NCI-H748 treated with DMSO at 0.1 percent for 48 hours (cell line): ENCODE data around the gene TCF12.

Experiments
- DNase-seq: peaks from one replicate; lab custom pipeline; 2025; lab: John Stamatoyannopoulos, UW

The TCF12 gene

DNA sequence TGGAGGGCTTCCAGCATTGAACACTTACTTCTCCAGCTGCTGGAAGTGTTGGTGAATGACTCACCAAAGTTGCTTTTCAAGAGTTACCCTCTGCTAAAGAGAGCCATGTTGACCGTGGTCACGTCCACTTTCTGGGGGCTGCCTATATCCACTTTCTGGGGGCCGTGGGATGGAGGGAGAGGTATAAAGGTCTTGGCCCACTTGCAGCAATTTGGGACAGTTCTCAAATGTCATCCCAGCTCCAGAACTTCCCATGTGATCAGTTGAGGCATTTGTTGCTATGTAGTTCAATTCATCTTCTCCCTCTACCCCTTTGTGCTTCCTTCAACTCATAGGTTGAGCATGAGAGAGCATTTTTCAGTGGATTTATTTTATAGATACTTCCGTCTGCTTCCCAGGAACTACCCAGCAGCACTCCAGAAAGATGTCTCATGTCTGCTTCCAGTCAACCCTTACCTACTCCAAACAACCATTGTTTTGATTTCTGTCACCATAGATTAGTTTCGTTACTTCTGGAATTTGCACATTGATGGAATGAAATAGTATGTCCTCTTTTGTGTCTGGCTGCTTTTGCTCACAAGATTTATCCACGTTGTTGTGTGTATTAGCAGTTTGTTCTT lies 130.6 kb downstream of the TCF12 start:
- no peak for DNase-seq

DNA sequence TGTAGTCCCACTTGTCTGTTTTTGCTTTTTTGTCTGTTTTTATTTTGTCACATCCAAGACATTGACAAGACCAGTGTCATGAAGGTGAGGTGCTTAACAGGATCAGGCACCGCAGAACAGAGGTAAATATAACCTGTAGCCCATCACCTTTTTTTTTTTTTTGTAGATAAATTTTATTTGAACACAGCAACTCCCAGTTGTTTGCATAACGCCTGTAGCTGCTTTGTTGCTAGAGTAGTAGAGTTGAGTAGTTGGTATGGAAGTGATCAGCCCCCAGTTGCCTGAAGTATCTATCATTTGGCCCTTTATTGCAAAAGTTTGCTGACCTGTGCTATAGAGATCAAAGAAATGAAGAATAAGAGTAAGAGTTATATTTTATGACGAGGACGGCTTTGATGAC lies 135.0 kb downstream of the TCF12 start:
- DNase-seq = peak; percentile 3

DNA sequence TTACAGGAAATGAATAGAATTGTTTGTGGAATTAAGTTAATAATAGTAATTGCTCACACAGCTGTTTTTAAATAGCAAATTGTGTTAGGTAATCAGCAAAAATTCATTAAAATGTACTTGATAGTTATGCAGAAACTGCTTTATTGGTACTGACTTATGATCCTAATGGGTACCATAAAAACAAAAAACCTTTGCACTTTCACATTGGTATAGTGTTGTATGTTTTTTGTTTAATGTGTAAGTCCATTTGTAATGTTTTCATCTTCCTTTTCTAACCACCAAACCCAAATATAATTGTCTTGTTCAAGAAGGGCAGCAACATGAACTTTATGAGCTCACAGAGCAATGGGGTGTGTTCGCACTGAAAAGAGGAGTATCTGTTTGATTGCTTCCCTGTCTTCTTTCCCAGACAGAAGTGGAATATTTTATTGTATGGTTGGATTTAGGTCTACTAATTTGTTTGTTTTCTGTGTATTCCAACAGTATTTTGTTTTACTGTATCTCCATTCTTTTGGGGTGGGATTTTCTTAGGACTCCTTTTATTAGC lies 135.8 kb downstream of the TCF12 start:
- no peak for DNase-seq

DNA sequence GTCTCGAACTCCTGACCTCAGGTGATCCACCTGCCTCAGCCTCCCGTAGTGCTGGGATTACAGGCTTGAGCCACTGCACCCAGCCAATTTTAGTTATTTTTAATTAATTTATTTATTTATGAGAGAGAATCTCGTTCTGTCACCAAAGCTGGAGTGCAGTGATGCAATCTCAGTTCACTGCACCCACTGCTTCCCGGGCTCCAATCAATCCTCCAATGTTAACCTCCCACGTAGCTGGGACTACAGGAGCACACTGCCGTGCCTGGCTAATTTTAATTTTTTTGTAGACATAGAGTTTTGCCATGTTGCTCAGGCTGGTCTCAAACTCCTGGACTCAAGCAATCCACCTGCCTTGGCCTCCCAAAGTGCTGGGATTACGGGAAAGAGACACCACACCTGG lies 137.9 kb downstream of the TCF12 start:
- no peak for DNase-seq

DNA sequence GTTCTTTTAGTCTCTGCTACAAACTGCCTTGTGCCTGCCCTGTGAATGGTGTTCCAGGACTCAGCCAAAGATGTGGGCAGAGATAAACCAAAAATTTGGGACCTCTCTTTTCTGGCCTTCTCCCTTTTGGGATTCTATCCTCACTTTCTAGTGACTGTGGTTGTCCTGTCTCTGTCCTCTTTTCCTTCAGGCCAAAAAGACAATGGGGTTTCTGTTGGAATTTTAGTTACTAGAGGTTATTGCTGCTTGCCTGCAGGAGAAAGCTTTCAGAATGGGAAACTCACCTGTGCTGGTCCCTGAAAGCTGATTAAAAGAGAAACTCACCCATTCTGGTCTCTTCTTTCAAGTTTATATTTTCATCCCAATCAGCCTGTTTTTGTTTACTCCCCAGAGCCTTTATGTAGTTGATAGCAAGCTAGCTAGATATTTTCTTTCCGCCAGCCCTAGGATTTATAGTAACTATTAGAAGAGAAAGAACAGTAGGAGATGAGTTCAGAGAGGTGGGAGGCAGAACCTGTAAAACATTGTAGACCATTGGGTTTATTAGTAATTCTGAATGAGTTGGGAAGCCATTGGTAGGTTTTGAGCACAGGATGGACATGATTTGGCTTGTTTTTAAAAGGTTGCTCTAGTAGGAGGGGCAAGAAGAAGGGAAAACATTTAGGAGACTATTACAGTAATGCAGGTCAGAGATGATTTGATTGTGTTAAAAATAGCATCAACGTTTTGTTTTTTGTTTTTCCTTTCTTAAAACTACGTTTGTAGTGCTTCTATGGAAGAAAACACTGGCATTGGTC lies 138.9 kb downstream of the TCF12 start:
- no peak for DNase-seq

DNA sequence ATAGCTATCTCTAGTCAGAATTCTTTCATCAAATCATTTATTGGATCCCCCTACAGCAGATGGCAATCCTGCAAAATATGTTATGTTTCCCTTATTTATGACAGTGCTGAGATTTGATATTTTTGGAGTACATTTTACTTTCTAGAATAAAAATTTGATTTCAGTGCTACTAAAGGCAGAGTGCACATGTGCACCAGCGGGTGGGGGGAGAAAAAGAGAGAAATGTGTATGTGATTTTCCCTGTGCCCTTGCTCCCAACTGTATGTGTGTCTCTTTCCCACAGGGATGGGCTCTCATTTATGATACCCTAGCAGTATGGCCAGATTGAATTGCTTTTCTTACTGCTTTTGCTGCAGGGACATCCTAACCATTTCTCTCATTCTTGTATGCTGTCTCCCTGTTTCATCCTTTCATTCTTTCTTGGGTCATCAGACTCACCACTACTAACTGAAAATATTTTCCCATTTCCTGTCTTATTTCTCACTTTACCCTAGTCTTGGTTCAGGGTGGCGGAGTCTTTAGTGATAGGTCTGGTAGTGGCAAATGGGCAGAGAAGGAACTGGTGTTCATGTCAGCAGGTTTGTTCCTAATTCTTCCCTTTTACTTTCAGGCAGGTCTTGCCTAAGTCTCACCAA lies 140.7 kb downstream of the TCF12 start:
- no peak for DNase-seq

DNA sequence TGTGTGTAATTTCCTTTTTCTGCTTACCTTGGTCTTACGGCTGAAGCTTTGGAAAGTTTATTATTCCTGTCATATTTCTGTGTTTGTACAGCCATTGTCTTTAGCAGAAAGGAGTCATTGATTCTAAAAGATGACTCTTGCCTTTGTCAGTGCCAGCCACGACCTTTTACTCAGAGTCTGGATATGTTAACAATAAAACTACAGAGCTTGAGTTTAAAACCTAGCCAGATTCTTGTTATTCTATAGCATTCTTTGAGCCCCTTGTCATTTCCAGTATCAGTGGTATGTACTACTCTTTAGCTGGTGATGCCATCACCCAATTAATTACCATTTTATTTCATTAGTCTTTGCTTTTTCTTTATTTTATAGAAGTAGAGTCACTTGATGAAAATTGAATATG lies 142.4 kb downstream of the TCF12 start:
- DNase-seq = no peak

DNA sequence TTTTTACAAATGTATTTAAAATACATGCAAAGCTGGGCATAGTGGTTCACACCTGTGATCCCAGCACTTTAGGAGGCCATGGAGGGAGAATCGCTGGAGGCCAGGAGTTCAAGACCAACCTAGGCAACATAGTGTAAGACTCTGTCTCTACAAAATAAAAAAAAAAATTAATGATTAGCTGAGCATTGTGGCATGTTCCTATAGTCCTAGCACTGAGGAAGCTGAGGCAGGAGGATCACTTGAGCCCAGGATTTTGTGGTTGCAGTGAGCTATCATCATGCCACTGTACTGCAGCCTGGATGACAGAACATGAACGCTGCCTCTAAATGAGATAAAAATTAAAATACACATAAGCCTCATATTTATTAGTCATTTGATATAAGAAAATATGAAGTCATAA lies 142.8 kb downstream of the TCF12 start:
- no peak for DNase-seq

DNA sequence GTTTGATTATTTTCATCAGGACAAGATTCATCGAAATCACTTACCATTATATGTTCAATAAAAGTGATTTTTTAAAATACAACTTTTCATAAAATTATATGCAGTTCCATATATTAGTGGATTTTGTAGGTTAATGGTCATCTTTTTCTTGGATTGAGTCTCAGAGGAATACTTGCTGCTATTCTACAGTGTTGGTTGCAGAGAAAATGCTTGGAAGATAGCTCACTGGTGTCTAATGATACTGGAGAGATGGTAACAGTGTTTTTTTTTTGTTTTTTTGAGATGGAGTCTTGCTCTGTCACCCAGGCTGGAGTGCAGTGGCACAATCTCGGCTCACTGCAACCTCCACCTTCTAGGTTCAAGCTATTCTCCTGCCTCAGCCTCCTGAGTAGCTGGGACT lies 143.3 kb downstream of the TCF12 start:
- DNase-seq = no peak

DNA sequence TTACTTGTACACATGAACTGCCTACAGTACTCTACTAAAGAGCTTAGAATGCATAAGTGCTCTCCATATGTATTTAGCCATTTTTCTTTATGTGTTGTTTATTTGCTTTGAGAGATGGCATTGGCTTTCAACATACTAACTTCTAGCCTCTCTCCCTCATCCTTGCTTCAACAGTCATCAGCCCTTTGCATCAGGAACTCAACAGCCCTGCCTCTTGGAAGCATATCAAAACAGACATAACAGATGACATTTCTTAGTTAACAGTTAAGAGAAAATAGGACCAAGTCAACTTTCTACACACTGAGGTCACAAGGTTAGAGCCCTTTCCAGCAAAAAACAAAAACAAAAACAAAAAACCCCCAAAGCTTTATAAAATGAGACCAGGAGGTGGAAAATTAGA lies 145.6 kb downstream of the TCF12 start:
- no peak for DNase-seq

DNA sequence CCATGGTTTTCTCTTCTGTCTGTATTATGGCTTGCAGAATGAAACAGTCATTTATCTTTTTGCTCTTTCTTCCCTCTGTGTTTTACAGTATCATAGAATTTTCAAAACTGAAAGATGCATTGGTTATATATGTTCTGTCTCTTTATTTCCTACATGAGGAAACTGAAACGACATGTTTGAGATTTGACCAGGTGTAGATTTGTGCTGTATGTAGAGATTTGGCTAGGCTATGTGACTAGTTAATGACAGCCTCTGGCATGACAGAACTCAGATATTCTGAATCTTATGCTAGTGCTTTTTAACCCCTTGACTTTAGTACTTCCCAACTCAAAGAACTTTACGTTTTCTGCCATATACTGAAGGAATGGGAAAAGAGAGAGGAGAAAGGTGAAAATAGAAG lies 151.0 kb downstream of the TCF12 start:
- DNase-seq = no peak

DNA sequence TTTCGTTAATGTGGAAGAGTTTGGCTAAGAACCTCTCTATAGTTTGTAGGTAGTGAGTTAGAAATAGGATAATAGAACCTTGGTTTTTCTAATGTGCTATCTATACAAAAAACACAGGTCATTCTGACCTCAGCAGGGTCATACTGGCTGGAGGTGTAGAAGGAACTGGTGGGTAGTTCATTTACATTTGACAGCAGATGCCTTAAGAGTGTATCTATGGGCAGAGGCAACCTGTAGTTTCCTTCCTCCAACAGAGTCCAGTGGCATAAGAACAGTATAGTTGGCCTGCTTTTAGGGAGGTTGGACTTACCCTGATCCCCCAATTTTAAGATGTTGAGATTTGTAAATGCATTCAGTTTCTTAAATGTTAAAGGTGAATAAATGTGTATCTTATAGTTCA lies 152.2 kb downstream of the TCF12 start:
- no peak for DNase-seq

DNA sequence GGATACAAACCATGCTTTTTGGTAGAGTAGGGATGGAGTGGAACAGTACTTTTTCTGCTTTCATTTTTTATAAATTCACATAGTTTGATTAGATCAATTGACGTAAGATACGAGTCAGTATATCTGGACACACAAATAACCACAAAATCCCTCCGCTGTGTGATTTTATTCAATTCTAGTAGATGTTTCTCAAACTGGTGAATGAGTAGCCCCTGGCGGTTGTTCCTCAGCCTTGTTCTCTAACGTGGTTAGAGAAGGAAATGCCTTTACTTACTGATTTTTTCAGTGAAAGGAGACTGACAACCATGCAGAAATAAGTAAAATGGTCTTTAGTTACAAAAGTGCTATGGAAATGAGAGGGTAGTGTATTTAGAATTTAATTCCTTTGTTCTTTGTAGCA lies 161.0 kb downstream of the TCF12 start:
- DNase-seq = no peak

DNA sequence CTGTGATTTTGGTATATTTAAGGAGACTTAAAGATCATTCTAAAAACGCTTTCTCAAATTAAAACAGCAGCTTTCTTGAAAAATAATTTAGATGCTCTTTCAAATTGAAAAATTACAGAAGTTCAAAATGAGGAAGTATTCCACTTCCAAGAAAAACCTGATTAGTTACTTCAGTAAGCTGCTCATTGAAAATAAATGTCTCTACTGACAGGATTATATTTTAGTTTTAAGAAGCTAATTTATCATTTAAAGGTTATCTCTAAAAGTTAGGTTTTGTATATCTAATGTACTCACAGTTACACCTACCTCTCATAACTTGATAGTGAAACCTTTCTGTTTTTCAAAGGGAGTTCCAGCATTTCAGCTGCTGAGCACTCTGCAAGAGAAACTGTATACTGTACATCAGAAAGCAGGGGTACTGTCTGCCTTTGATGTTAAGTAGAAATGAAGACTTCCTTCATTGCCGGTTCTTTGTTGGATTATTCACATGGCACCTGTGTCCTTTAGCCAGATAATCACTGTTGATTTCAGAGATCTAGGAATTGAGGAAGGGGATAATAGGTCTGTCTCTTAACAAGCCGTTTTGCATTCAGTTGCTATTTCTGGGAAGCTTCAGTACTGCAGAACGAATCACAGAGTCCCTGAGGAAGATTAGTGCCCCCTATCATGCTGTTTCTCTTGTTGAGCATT lies 161.6 kb downstream of the TCF12 start:
- DNase-seq = no peak

DNA sequence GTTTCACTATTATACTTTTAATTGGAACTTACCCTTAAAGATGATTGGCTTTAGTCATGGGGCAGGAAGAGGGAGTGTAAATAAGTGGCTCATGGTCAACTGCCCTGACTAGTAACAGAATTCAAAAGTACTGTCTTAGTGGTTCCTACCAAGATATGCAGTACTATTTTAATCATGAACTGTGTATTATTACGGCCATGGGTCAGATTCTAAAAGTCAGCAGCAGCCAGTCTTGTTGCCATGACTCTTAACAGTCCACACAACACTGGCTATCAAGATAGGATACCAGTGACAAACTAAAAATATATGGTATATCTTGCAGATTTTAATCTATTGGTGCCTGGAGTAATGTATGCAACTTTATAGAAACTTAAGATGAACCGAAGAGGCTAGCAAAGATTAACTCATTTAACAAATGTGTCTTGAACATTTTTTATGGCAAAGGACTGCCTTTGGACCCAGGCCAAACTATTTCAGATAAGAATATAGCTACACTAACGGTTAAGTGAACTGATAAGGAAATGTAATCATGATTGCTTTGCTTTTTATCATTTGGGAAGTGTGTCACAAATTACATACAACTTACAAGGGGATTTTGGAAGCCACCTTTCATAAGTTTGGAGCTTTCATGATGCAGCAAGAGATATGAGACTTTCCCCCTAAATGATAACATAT lies 163.7 kb downstream of the TCF12 start:
- DNase-seq = no peak

DNA sequence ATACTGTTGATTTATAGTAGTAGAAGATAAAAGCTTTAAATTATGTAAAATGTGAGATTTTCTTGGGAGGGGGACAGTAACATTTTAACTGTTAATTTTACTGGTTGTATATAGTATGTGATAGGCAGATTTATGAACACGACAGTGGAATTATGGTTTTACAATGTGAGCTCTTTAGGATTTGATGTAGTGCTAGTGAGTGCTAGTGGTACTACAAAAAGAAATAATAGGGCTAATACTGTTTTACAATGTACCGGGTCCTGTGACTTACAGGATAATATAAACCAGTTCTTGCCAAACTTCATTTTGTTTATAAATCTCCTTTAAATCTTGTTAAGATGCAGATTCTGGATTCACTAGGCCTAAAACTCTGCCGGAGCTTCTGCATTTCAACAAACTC lies 165.7 kb downstream of the TCF12 start:
- no peak for DNase-seq

DNA sequence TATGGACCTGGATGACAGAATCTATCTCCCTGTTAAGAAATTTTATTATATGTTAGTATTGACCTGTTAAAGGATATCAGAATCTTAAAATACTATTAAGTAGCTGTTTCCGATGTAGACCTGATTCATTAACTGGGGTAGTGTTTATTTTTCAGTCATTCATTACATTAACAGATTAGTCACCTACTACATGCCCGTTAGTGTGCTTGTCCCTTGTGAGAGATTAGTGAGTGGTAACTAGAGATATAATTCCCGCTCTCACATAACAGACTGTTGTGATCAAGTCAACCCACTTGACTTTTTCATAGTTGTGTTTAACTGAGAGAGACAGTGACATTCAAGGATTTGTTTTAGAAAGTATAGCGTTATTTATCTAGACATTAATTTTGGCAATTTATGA lies 166.8 kb downstream of the TCF12 start:
- DNase-seq = no peak

DNA sequence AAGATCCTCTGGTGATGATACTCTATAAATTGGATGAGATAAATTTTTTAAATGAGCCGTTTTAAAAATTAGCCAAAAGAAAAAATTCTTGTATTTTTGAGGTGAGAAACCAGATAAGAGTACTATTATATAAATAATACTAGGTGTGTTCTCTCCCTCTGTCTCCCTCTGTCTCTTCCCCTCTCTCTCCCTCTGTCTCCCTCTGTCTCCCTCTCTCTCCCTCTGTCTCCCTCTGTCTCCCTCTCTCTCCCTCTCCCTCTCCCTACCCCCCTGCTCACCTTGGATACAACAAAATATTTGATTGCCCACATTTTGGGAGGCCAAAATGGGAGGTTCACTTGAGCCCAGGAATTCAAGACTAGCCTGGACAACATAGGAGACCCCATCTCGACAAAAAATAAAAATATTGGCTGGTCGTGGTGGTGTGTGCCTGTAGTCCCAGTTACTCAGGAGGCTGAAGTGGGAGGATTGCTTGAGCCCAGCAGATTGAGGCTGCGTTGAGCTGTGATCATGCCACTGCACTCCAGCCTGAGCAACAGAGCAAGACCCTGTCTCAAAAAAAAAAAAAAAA lies 168.5 kb downstream of the TCF12 start:
- no peak for DNase-seq

DNA sequence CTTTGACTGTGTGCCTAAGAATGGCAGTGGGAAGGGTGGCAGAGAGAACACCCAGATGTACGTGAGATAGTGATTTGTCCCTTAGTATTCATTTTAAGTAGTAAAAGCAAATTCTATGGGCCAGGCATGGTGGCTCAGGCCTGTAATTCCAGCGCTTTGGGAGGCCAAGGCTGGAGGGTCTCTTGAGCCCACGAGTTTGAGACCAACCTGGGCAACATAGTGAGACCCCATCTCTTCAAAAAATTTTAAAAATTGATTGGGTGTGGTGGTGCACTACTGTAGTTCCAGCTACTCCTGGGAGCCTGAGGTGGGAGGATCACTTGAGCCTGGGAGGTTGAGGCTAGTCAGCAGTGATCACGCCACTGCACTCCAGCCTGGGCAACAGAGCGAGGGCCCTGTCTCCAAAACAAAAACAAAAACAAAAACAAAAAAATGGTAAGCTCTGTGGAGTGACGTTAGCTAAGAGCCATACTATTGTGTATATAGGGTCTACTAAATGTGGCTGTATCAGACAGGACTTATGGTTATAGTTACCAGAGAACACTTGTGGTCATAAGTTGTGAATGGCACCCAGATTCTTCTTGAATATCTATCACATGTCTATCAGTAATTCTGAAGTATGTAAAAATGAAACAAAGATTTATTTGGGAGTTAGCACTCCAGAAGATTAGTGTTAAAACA lies 171.5 kb downstream of the TCF12 start:
- DNase-seq = no peak

DNA sequence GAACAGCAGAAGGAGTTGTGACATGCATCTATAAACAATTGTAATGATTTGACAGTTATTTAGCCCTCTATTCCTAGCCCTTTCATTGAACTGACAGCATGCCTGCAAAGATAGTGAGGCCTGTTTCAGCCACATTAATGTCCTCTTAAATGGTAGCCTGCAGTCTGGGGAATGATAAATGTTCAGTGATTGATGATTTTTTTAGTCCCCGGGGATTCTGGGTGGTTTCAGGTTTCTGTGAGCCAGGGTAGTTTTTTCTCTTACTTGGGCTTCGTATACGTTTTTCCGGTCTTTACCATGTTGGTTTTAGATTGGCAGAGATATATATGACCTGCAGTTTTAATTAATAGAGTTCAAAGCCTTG lies 172.0 kb downstream of the TCF12 start:
- DNase-seq = no peak

DNA sequence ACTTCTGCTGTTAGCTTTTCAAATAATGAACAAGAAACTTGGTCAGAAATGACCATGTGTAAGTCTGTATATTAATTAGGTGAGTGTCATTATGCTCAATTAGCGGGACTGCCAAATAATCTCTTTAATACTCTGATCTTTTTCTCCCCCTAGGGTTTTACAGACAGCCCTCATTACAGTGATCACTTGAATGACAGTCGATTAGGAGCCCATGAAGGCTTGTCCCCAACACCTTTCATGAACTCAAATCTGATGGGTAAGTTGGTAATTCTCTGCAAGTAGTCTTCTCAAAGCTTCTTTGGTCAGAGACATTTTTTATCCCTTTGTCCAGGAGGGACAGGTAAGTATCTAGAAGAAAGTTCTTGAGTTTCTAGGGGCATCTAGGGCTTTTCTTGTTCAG lies 173.2 kb downstream of the TCF12 start:
- DNase-seq = no peak
